Fibroblast of pulmonary artery (primary cell): ENCODE data around the gene EDEM3.

Experiments
- DNase-seq: peaks from one replicate; pipeline ENCODE4 v3.0.0-alpha.2; 2010; ENCODE audit warnings: low read depth
- H3K4me3 ChIP-seq: replicated peaks from 2 replicates; pipeline ENCODE4 v1.5.1; 2011; ENCODE audit warnings: low read depth, mild to moderate bottlenecking, control low read depth, low read length, moderate library complexity
- CTCF ChIP-seq: IDR thresholded peaks from 2 replicates; pipeline ENCODE4 v1.5.1; 2011; ENCODE audit warnings: mild to moderate bottlenecking, control low read depth, low read length, inconsistent platforms; ENCODE audit errors: missing control alignments

EDEM3 gene

GRCh38 chr1:184754476-184755225 is at the start of gene EDEM3:
Gene EDEM3, minus strand, starts transcription at chr1:184754858. Its CDS starts 212 bp downstream, at chr1:184754646.
- H3K4me3 ChIP-seq: peak within 1 kb of the TSS; percentile 88
- no peak for TF ChIP-seq CTCF
- peak; percentile 100 for DNase-seq

- no peak overlapping the region for H3K4me3 ChIP-seq
- no peak for DNase-seq
- TF ChIP-seq CTCF: no peak
These were observed 49.6 kb upstream of the EDEM3 start for GRCh38 chr1:184804220-184804619.

- no peak for TF ChIP-seq CTCF
- no peak overlapping the region for H3K4me3 ChIP-seq
- DNase-seq: no peak
These were observed 48.5 kb upstream of the EDEM3 start for GRCh38 chr1:184803180-184803492.

- no peak for TF ChIP-seq CTCF
- no peak overlapping the region for H3K4me3 ChIP-seq
- no peak for DNase-seq
These were observed 47.9 kb upstream of the EDEM3 start for GRCh38 chr1:184802354-184803179.

- no peak overlapping the region for H3K4me3 ChIP-seq
- peak; percentile 74 for DNase-seq
- no peak for TF ChIP-seq CTCF
These were observed 46.8 kb upstream of the EDEM3 start for GRCh38 chr1:184801503-184801902.

- H3K4me3 ChIP-seq: no peak overlapping the region
- no peak for TF ChIP-seq CTCF
- no peak for DNase-seq
These were observed 46.2 kb upstream of the EDEM3 start for GRCh38 chr1:184800876-184801275.

GRCh38 chr1:184793967-184794366 is 39.3 kb upstream of the EDEM3 start:
- H3K4me3 ChIP-seq: no peak overlapping the region
- no peak for DNase-seq
- no peak for TF ChIP-seq CTCF
